Activated naive CD4-positive, alpha-beta T cell treated with anti-CD3 and anti-CD28 coated beads, Interleukin-2, amount 10 ng/mL, durations not matched to agents 7 days and 5 days (primary cell): ENCODE data around the gene MTERF4.

ENCODE experiments used
- CTCF ChIA-PET: fragments of 350-600 bp; sonication (Branson Sonifier 250); formaldehyde crosslinking; loops from one replicate; lab custom pipeline; 2021; ENCODE audit warnings: antibody characterized with exemption; lab: Charles Lee
- DNase-seq: peaks from one replicate; pipeline ENCODE4 v3.0.0-alpha.2; 2020
- H3K27ac Mint-ChIP-seq: one replicate; pipeline ENCODE4 v1.8.0; 2021; ENCODE audit warnings: mild to moderate bottlenecking, moderate library complexity, mixed read lengths
- H3K27me3 Mint-ChIP-seq: one replicate; pipeline ENCODE4 v1.8.0; 2021; ENCODE audit warnings: mild to moderate bottlenecking, mixed read lengths
- H3K36me3 Mint-ChIP-seq: one replicate; pipeline ENCODE4 v1.8.0; 2021; ENCODE audit warnings: mixed read lengths
- H3K4me1 Mint-ChIP-seq: one replicate; pipeline ENCODE4 v1.8.0; 2021; ENCODE audit warnings: mixed read lengths
- H3K4me3 Mint-ChIP-seq: one replicate; pipeline ENCODE4 v1.8.0; 2021; ENCODE audit warnings: mild to moderate bottlenecking, moderate library complexity, mixed read lengths
- H3K9me3 Mint-ChIP-seq: one replicate; pipeline ENCODE4 v1.8.0; 2021; ENCODE audit warnings: mixed read lengths

Gene MTERF4

GRCh38 chr2:241102239-241102803, at the start of gene MTERF4:
MTERF4 (minus strand) TSS chr2:241102287; CDS start chr2:241102273, 14 bp downstream.
- no peaks in the 10 kb centered on the region for H3K27me3 Mint-ChIP-seq
- H3K36me3 Mint-ChIP-seq = peaks cover 43% of the 10 kb centered on the region
- H3K4me1 Mint-ChIP-seq = peaks cover 59% of the 10 kb centered on the region
- peak; percentile 91 for DNase-seq
- H3K27ac Mint-ChIP-seq = peak within 1 kb of the TSS; percentile 98
- H3K9me3 Mint-ChIP-seq = no peaks in the 10 kb centered on the region
- peak within 1 kb of the TSS; percentile 97 for H3K4me3 Mint-ChIP-seq
- CTCF ChIA-PET = no interaction called here

- Mint-ChIP-seq H3K9me3 (no peaks in the 10 kb centered on the region), H3K4me1 (peaks cover 45% of the 10 kb centered on the region), H3K36me3 (peaks cover 22% of the 10 kb centered on the region), H3K27ac (peak overlapping the region; percentile 97), H3K4me3 (peak overlapping the region; percentile 98), H3K27me3 (no peaks in the 10 kb centered on the region)
- no peak for DNase-seq
- CTCF ChIA-PET = interaction anchor here (1.1 to 1.4 kb wide), 3 partner anchors 55 to 169 kb away, joined by 3 read pairs; no protein-coding TSS in a partner anchor
Observed at GRCh38 chr2:241150660-241151530, 48.8 kb upstream of the MTERF4 start.

- Mint-ChIP-seq H3K4me1 (peaks cover 45% of the 10 kb centered on the region), H3K36me3 (peaks cover 22% of the 10 kb centered on the region), H3K4me3 (peak within 1 kb of the TSS; percentile 98), H3K27ac (peak within 1 kb of the TSS; percentile 97), H3K9me3 (no peaks in the 10 kb centered on the region), H3K27me3 (no peaks in the 10 kb centered on the region)
- DNase-seq = peak; percentile 97
- CTCF ChIA-PET = interaction anchor here (0.9 to 1.4 kb wide), 3 partner anchors 54 to 165 kb away, joined by 3 read pairs; partner anchors contain the start of gene HDLBP
Observed at GRCh38 chr2:241149925-241150659, 48.0 kb upstream of the MTERF4 start, which contains the start of gene PPP1R7. PPP1R7 (plus strand) TSS chr2:241150467; CDS start chr2:241150496, 29 bp downstream.

GRCh38 chr2:241149675-241149924, 47.5 kb upstream of the MTERF4 start:
- no peaks in the 10 kb centered on the region for H3K9me3 Mint-ChIP-seq
- peaks cover 17% of the 10 kb centered on the region for H3K36me3 Mint-ChIP-seq
- peaks cover 45% of the 10 kb centered on the region for H3K4me1 Mint-ChIP-seq
- no peaks in the 10 kb centered on the region for H3K27me3 Mint-ChIP-seq
- CTCF ChIA-PET = interaction anchor here (0.9 kb wide), 1 partner anchor 166 kb away, joined by 3 read pairs; the partner anchor contains the start of gene HDLBP
- peak overlapping the region; percentile 97 for H3K27ac Mint-ChIP-seq
- DNase-seq = no peak
- peak overlapping the region; percentile 98 for H3K4me3 Mint-ChIP-seq

GRCh38 chr2:241148891-241149674, 47.0 kb upstream of the MTERF4 start, which contains the start of gene PASK:
PASK (minus strand) TSS chr2:241149472; CDS start chr2:241143032, 6,440 bp downstream.
- H3K36me3 Mint-ChIP-seq = peaks cover 17% of the 10 kb centered on the region
- no peaks in the 10 kb centered on the region for H3K9me3 Mint-ChIP-seq
- no peaks in the 10 kb centered on the region for H3K27me3 Mint-ChIP-seq
- peaks cover 45% of the 10 kb centered on the region for H3K4me1 Mint-ChIP-seq
- peak within 1 kb of the TSS; percentile 98 for H3K4me3 Mint-ChIP-seq
- CTCF ChIA-PET = interaction anchor here (0.9 kb wide), 1 partner anchor 166 kb away, joined by 3 read pairs; the partner anchor contains the start of gene HDLBP
- peak; percentile 98 for DNase-seq
- peak within 1 kb of the TSS; percentile 97 for H3K27ac Mint-ChIP-seq

- CTCF ChIA-PET = no interaction called here
- Mint-ChIP-seq H3K36me3 (peaks cover 12% of the 10 kb centered on the region), H3K27ac (peak overlapping the region; percentile 71), H3K27me3 (no peaks in the 10 kb centered on the region), H3K4me3 (peak overlapping the region; percentile 98), H3K9me3 (no peaks in the 10 kb centered on the region), H3K4me1 (peaks cover 40% of the 10 kb centered on the region)
- no peak for DNase-seq
Observed at GRCh38 chr2:241148239-241148638, 46.2 kb upstream of the MTERF4 start.

- Mint-ChIP-seq H3K4me3 (peak overlapping the region; percentile 98), H3K4me1 (peaks cover 33% of the 10 kb centered on the region), H3K9me3 (no peaks in the 10 kb centered on the region), H3K27me3 (no peaks in the 10 kb centered on the region), H3K27ac (no peak overlapping the region), H3K36me3 (peaks cover 12% of the 10 kb centered on the region)
- CTCF ChIA-PET = interaction anchor here (1.0 kb wide), 1 partner anchor 110 kb away, joined by 3 read pairs; no protein-coding TSS in a partner anchor
- DNase-seq = no peak
Observed at GRCh38 chr2:241147336-241147735, 45.2 kb upstream of the MTERF4 start.

GRCh38 chr2:241146286-241146685, 44.2 kb upstream of the MTERF4 start:
- H3K9me3 Mint-ChIP-seq = no peaks in the 10 kb centered on the region
- peaks cover 22% of the 10 kb centered on the region for H3K4me1 Mint-ChIP-seq
- CTCF ChIA-PET = interaction anchor here (1.0 to 1.4 kb wide), 2 partner anchors 10 to 111 kb away, joined by 3 to 5 read pairs; no protein-coding TSS in a partner anchor
- no peak overlapping the region for H3K27ac Mint-ChIP-seq
- H3K36me3 Mint-ChIP-seq = peaks cover 17% of the 10 kb centered on the region
- H3K4me3 Mint-ChIP-seq = no peak overlapping the region
- no peak for DNase-seq
- no peaks in the 10 kb centered on the region for H3K27me3 Mint-ChIP-seq

GRCh38 chr2:241142593-241142992, 40.5 kb upstream of the MTERF4 start:
- H3K27me3 Mint-ChIP-seq = no peaks in the 10 kb centered on the region
- DNase-seq = no peak

GRCh38 chr2:241142063-241142462, 40.0 kb upstream of the MTERF4 start:
- no peaks in the 10 kb centered on the region for H3K9me3 Mint-ChIP-seq
- H3K4me1 Mint-ChIP-seq = no peaks in the 10 kb centered on the region
- DNase-seq = no peak
- H3K36me3 Mint-ChIP-seq = peaks cover 22% of the 10 kb centered on the region
- CTCF ChIA-PET = no interaction called here
- no peak overlapping the region for H3K4me3 Mint-ChIP-seq
- H3K27ac Mint-ChIP-seq = no peak overlapping the region
- H3K27me3 Mint-ChIP-seq = no peaks in the 10 kb centered on the region

More at GRCh38 chr2:241142593-241142992, 40.5 kb upstream of the MTERF4 start:
- Mint-ChIP-seq H3K4me1 (peaks cover 1% of the 10 kb centered on the region), H3K36me3 (peaks cover 22% of the 10 kb centered on the region), H3K9me3 (no peaks in the 10 kb centered on the region), H3K27ac (peak overlapping the region; percentile 28), H3K4me3 (no peak overlapping the region)
- CTCF ChIA-PET = no interaction called here

GRCh38 chr2:241141214-241141770, 39.2 kb upstream of the MTERF4 start:
- Mint-ChIP-seq H3K4me3 (no peak overlapping the region), H3K27ac (no peak overlapping the region), H3K4me1 (no peaks in the 10 kb centered on the region), H3K36me3 (peaks cover 24% of the 10 kb centered on the region), H3K27me3 (no peaks in the 10 kb centered on the region), H3K9me3 (no peaks in the 10 kb centered on the region)
- no peak for DNase-seq
- CTCF ChIA-PET = interaction anchor here (1.4 to 1.6 kb wide), 2 partner anchors 19 to 158 kb away, joined by 3 read pairs; no protein-coding TSS in a partner anchor

- H3K9me3 Mint-ChIP-seq = no peaks in the 10 kb centered on the region
- H3K36me3 Mint-ChIP-seq = peaks cover 28% of the 10 kb centered on the region
- H3K4me1 Mint-ChIP-seq = no peaks in the 10 kb centered on the region
- no peak overlapping the region for H3K4me3 Mint-ChIP-seq
- CTCF ChIA-PET = interaction anchor here (1.4 to 1.6 kb wide), 2 partner anchors 19 to 157 kb away, joined by 3 read pairs; no protein-coding TSS in a partner anchor
- no peak overlapping the region for H3K27ac Mint-ChIP-seq
- no peak for DNase-seq
- no peaks in the 10 kb centered on the region for H3K27me3 Mint-ChIP-seq
Observed at GRCh38 chr2:241140445-241140840, 38.4 kb upstream of the MTERF4 start.
